Left renal cortex interstitium (tissue), 4 donors: Measurements from ENCODE around the gene ZNF165. TPM values are rescaled to one million over a fixed set of nuclear protein-coding genes. Genes with fewer than 3 reads are reported as not detected.
"Not testable (repeated sequence)": the region's sequence is repeated elsewhere in the genome, so short reads cannot be mapped to it uniquely, and the experiment has no call there.

Experiments
- DNase-seq, 4 donors: peaks; one replicate each; pipeline ENCODE4 v3.0.0-alpha.2; 2013; ENCODE audit warnings: low read depth in 4 of 4, low spot score in 2 of 4, missing footprints in 1 of 4
- polyA plus RNA-seq, 4 donors: library from polyadenylated mRNA; unstranded; fragments of 120-200 nt; gene quantifications; one replicate each; pipeline ENCODE4 v1.2.1, GENCODE V29; 2013; ENCODE audit not compliant: insufficient read length in 4 of 4

Gene ZNF165
- polyA plus RNA-seq, 4 donors = 3.0 to 5.0 (median 4.1) TPM

DNA sequence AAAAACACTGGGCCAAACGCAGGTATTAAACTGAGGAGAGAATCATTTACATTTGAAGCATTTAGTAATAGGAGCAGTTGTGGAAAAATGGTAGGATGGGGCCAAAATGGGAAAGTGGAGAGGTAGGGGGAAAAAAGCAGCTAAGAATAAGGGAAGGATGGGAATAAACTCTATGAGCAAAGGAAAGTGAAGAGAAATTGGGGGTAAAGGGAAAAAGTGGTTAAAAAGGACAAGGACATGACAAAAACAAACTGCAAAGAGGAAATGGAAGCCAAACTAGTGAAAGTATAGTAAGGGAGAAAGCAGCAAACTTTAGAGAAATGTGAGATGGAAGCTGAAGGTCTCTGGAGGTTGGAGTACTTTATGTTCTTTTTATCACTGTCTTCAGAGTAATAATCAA is 37.8 kb downstream of the ZNF165 start:
- DNase-seq = no peak

DNA sequence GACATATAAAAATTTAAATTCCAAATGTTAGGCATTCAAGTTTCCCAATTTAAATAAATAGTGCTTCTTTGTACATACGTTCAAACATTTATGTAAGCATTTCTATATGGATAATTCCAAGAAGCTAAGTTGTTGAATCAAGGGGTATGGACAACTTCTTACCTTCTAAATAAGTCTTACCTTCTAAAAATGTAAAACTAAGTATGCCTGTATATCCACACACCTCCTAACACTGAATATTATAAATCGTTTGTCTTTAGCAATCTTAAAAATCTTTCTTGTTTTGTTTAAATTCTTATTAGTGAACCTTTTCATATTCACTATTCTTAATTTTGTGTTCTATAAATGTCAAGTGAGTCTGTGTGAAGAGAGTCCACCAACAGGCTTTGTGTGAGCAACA is 41.5 kb downstream of the ZNF165 start:
- no peak for DNase-seq

DNA sequence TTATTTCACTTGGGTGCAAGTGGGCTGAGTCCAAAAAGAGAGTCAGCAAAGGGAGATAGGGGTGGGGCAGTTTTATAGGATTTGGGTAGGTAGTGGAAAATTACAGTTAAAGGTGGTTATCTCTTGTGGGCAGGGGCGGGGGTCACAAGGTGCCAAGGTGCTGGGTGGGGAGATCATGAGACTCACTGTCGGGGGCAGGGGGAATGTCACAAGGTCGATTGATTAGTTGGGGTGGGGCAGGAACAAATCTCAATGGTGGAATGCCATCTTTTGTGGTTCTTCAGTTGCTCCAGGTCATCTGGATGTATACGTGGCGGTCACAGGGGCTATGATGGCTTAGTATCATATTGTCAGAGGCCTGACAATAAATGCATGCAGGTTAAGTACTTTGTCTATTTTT is 41.9 kb downstream of the ZNF165 start:
- not testable (repeated sequence) for DNase-seq

DNA sequence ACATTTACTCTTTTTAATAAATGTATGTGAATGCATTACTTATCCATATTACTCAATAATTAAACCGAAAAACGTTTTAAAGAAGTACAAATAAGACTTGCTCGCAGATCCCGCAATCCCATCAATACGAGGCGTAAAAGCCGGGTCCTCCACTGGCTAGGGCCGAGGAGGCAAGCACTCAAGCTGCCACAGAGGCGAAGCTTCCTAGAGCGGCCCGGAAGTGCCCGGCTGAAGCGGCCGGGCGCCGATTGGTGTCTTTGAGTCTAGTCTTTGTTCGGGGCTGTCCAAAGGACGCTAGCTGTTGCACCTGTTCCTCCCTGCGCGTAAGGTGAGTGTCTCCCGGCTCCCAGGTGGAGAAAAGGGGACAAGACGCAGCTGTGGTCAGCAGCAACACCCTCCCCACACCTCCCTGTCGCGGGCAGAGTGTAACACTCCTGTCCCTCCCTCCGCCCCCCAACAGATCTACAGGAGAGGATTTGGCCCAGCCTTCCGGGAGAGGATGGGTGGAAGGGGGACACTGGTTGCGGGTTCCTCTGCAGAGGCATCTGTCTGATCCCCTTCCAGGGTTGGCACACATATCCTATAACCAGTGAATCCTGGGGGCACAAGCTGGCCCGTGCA is 44.1 kb downstream of the ZNF165 start, which contains the start of gene ZSCAN16:
Gene ZSCAN16 (plus strand): TSS at position 260 of the 621 bp plus-strand sequence. CDS start 835 bp downstream, outside the sequence.
- peak in 3 of 4 donors; percentile 45 to 76 (median 59) for DNase-seq

DNA sequence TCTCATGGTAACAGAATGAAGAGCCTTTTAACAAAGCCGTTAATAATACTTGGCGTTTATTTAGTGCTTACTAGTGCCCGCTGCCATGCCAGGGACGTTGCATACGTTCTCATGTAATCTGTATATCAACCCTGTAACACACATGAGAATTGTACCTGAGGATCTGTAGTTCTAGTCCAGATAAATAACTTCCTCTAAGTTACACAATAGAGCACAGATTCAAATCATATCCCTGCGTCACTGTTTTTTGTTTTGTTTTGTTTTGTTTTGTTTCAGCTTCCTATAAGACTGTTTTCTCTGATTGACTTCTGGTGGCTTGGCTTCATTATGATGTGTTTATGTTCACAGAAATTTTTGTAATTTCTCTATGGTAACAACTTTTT is 44.6 kb downstream of the ZNF165 start:
- no peak for DNase-seq

DNA sequence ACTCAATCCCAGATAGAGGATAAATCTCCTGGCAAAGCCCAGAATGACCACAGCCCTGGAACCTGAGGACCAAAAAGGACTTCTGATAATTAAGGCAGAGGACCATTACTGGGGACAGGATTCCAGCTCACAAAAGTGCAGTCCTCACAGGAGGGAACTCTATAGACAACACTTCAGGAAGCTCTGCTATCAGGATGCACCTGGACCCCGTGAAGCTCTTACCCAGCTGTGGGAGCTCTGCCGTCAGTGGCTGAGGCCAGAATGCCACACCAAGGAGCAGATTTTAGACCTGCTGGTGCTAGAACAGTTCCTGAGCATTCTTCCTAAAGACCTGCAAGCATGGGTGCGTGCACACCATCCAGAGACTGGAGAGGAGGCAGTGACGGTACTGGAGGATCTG is 45.0 kb downstream of the ZNF165 start:
- no peak for DNase-seq

DNA sequence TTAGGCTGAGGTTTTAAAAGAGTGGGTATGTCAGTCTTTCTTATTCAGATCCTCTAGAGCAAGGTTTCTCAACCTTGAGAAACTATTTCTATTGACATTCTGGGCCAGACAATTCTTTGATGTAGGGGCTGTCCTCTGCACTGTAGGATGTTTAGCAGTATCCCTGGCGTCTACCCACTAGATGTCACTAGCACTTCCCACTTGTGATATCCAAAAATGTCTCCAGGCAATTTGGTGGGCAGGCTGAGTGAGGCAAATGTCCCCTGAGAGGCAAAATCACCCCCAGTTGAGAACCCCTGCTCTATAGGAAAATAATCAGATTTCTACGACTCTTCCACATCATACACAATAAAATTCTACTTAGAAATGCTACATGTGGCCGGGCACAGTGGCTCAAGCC is 53.6 kb downstream of the ZNF165 start:
- DNase-seq = no peak

DNA sequence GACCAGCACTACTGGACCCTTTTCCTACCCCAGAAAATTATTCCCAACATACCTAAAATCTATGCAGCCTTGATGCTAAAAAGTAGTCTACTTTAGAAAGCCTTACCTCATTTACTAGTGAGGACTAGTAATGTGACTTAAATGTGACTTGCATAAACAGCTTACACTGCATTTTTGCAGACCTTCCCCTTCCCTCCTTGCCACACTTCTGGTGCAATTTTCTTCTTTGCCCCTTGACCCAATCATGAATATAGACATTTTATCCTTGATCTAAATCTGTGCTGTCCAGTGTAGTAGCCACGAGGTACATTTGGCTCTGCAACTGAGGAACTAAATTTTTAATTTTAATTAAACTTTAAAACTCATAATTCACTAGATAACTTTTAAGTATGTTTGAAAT is 54.3 kb downstream of the ZNF165 start:
- DNase-seq = no peak

DNA sequence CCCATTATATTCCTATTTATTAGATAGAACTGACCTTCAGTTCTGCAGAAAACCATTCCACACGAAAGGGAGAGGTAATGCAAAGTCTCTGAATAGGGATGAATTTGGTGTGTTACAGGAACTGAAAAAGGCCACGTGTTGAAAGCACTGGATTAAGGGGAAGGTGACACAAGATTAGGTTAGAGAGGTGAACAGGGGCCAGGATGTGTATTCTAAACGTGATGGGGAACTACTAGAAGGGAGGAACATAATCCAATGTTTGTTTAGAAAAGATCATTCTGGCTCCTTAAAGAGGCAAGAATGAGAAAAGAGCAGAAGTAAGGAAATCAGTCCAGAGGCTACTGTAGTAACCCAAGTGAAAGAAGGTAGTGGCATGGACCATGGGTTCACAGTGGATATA is 55.0 kb downstream of the ZNF165 start:
- no peak for DNase-seq

DNA sequence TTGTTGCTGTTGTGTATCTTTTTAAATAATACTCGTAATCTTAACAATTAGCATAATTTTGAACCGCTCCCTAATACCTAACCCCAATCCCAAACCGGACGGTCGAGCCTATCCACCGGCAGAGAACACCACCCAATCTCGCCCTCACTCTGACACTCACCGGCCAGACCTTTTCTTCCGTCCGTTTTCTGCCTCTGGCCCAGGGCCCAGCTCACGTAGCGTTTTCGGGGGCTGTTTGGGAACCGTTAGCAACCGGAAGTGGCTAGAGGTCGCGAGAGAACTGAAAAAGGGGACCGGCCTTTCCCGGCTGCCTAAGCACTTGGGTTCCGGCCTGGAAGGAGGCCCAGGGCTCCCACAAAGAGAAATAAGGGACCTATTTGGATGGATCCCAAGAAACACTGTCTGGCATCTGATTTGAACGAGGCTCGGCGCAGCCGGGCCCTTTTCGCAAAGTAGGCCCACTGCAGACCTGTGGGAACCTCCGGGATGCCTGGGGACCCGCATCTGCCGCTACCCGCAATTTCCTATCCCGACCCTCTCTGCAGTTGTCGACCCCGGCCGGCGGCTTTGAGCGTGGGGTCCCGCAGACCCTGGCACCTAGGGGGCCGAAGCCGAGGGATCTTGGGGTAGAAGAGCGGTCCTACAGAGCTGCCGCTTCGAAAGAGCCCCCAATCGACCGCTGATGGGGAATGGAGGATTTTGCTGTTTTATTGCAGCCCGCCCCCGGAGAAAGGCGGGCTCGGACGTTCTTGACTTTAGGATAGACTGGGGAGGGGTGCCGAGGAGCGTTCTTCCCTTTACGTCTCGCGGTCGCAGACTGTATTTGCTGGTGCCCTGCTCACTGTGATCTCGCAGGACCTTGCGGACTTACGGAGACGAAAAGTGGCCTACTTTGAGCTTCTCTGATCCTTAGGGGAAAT is 56.5 kb downstream of the ZNF165 start:
- DNase-seq = peak; percentile 81 to 90 (median 85)

DNA sequence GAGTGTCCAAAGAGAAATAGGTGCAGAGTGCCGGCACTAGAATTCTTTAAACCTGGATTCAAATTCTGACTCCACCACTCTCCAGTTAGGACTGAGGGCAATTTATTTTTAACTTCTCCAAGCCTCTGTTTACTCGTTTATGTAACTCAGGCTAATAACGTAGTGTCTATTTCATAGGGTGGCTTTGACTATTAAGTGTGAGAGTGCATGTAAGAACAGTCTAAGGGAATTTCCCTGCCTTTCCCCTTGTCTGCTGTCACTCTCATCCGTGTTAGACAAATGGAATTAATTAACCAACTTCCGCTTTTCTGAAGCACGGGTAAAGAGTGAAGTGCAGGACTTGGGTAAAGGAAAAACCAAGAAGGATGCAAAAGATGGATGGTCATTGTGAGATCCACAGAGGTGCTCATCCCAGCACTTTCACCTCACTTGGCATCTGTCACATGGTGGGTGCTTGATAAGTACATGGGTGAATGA is 57.2 kb downstream of the ZNF165 start:
- peak in 1 of 4 donors; percentile 39 for DNase-seq

Other genes with a start within 250 kb of the ZNF165 start
- gene OR2B2, start 168.2 kb upstream of the ZNF165 start, polyA plus RNA-seq = not detected
- under 1 TPM in 2 of 4 donors, not detected in 2; 0.36 to 0.43 TPM for gene OR2B6, start 123.3 kb upstream of the ZNF165 start, polyA plus RNA-seq
- 10 to 100 TPM; 10.5 to 11.7 (median 11.3) TPM for gene ZSCAN16, start 44.0 kb downstream of the ZNF165 start, polyA plus RNA-seq
- gene ZKSCAN8, start 61.3 kb downstream of the ZNF165 start, polyA plus RNA-seq = 10 to 100 TPM; 32.0 to 47.3 (median 41.8) TPM
- gene ZSCAN9, start 144.7 kb downstream of the ZNF165 start, polyA plus RNA-seq = 10 to 100 TPM; 21.9 to 40.5 (median 33.3) TPM
- 10 to 100 TPM; 12.1 to 12.9 (median 12.3) TPM for gene ZKSCAN4, start 171.7 kb downstream of the ZNF165 start, polyA plus RNA-seq
- gene NKAPL, start 178.7 kb downstream of the ZNF165 start, polyA plus RNA-seq = 1 to 10 TPM; 2.1 to 3.4 (median 2.6) TPM
- gene ZSCAN26, start 186.6 kb downstream of the ZNF165 start, polyA plus RNA-seq = 10 to 100 TPM; 26.2 to 43.2 (median 35.8) TPM
- gene PGBD1, start 201.0 kb downstream of the ZNF165 start, polyA plus RNA-seq = 10 to 100 TPM in 2 of 4 donors, 1 to 10 TPM in 2; 9.0 to 12.7 (median 10.7) TPM